ENCODE results near the gene ATP13A2. TPM values are rescaled to one million over a fixed set of nuclear protein-coding genes. Genes with fewer than 3 reads are reported as not detected.
A peak's percentile ranks its signal among the peaks of the same experiment; 100 is the strongest.

The ATP13A2 gene
- total RNA-seq, 1 donor from 2014 or later, result 37.7 TPM

DNA sequence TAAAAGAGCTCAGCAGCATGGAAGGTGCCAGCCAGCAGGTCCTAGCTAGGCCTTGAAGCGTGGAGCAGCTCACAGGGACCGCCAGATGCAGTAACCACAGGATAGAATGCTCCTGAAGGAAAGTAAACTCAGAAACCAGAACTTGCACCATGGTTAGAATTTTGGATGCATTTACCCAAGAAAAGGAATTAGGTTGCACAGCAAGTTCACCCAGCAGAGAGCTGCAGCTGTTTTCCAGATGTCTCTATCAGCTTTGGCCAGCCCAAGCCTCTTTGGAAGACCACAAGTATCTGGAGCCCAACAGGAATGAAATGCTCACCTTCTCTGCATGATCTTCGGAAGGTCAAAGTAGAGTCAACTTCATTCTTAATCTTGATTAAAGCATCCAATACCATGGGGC is 21.0 kb upstream of the ATP13A2 start:
- no peak for DNase-seq (ENCODE audit: low spot score)

DNA sequence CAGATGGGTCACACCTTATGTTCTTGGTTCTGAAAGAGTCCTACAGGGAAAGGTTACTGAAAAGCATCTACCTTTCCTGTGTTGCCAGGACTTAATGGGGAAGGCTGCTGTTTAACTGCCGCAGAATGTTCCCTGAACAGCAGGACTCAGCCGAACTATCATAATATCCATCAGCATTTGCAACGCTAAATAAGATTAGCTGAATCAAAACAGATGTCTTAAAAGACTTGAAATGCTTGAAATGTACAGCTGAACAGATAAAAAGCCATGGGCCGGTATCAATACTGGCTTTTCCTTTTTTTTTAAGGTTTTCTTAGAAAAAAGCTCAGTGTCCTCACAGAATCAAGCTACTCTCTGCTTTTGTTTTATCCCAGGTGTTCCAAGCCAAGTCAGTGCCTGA is 19.7 kb upstream of the ATP13A2 start:
- no peak for DNase-seq (ENCODE audit: low spot score)

DNA sequence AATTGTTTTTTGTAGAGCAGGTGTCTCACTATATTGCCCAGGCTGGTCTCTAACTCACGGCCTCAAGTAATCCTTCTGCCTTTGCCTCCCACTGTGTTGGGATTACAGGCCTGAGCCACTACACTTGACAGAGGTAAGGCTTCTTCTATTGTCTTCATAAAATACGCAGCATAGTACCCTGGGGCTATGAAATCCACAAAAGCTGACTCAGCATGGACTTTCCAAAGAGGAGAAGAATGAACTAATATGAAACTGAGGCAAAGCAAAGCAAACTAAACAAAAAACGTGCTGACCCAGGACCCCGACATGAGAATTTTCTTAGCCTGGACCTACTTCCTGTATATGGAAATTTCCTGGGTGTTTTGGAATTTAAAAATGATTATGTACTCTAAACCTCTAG is 18.5 kb upstream of the ATP13A2 start:
- no peak for DNase-seq (ENCODE audit: low spot score)

DNA sequence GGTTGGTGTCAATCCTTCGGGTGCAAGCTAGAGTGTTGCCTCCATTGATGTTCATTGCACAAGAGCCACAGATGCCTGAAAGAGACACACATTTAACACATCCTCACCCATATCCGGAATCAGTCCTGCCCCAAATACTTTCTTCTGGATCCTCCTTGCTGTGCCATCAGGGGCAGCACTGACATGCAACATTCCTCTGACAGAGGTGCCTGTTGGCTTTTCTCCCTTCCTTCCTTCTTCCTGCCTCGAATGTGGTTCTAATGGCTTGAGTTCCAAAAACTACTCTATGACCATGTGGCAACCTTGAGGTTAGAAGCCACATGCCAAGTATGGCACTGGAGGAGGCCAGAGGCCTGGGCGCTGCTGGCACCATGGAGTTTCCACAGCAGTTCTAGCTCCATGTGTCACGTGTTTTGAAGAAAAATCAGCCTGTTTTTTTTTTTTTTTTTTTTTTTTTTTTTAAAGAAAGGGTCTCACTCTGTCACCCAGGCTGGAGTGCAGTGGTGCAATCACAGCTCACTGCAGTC is 17.0 kb upstream of the ATP13A2 start:
- DNase-seq (ENCODE audit: low spot score), result no peak

DNA sequence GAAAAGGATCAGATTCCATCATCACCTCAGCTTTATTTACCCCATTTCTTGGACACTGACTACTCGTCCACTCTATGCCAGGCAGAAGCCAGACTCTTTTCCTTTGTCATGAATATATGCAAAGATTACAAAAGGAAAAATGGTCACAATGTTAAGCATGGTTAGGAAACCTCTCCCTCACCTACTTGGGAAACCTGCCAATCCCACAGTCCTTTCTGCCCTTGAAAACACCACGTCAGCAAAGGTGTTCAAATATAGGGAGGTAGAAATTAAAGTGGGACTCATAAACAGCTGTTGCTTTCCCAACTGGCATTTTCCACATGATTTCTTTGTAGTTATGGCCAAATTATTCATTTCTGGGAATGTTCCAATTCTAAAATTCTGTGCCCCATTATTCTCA is 16.2 kb upstream of the ATP13A2 start:
- no peak for DNase-seq (ENCODE audit: low spot score)

DNA sequence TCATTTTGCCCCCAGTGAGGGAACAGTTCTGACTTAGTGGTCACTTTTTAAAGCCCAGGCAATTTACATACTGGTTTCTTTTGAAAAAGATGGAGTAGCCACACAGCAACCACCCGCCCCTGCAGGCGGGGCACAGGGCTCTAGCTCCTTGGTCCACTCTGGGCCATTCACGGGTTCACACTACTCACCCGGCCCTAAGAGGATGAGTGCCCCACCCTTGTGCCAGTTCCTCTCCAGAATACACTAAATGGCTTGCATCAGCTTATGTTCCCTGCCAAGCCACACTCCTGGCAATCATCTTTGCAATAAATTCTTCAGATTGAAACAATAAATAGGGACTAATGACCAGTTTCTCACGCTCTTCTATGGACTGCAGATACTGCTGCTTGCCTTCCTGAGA is 15.7 kb upstream of the ATP13A2 start:
- DNase-seq (ENCODE audit: low spot score), result peak; percentile 79

DNA sequence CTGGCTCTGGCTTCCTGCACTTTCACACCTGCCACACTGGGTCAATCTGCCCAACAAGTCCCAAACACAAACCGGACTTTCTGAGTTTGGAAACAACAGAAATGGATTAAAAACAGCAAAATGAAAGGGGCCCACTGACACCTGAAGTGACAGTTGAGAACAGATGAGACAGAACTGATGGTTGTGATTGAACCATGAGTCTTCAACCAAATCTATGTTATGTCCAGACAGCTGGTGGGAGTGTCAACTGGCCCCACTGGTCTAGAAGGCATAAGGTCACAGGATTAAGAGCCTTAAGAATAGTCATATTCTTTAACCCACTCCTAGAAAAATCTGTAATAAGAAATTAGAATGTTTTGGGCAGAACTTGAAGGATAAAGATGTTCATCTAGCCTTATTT is 13.0 kb upstream of the ATP13A2 start:
- no peak for DNase-seq (ENCODE audit: low spot score)

DNA sequence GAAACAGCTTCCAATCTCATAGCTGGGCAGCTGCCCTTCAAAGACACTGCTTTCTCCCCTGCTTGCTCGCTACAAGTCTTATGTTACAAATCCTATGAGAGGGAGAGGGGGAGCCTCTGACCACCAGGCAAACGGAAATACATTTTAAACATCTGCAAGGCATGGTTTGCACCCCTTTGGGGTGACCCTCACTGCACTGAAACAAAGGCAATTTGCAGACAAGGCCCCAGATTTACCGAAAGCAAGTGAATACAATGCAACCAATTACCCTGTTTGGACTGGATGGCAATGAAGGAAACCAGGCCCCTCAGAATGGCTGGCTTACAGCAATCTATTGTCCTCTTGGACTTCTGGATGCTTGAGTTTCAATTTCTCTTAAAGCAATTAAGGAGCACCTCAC is 11.8 kb upstream of the ATP13A2 start:
- peak; percentile 47 for DNase-seq (ENCODE audit: low spot score)

DNA sequence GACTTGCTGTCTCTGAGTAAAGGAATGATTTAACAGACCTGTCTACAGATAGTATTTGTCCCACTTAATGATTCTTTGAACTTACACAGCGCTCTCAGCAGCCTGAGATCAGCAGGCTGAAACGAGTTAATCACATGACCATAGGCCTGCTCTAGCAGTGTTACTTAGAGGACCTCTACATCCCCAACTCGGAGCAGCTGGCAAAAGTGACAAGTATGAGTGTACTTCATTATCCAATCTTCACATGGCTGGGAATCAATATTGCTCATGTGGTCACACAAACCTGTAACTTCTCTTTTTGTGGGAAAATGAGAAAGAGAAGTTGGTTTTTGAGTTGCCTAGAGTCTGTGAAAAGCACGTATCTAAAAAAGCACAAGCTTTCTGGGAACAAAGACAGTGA is 11.4 kb upstream of the ATP13A2 start:
- DNase-seq (ENCODE audit: low spot score), result no peak

DNA sequence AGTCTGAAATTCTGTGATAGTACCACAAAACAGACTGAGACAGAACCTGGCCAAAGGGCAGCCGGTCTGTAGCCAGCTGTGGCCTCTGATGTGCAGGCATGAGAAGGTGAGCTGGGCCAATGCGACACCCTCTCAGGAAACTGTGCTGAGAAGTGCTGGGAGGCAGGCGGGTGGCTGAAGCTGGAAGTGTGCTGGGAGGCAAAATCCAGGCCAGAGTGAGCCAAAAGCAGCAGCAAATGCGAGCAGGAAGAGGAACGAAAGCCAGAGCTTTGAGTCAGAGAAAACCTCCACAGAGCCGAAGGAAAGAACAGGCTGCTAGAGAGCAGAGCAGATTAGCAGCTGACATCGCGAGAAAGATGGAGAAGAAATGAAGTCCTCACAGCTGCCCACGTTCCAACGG is 10.2 kb upstream of the ATP13A2 start:
- DNase-seq (ENCODE audit: low spot score), result peak; percentile 79

DNA sequence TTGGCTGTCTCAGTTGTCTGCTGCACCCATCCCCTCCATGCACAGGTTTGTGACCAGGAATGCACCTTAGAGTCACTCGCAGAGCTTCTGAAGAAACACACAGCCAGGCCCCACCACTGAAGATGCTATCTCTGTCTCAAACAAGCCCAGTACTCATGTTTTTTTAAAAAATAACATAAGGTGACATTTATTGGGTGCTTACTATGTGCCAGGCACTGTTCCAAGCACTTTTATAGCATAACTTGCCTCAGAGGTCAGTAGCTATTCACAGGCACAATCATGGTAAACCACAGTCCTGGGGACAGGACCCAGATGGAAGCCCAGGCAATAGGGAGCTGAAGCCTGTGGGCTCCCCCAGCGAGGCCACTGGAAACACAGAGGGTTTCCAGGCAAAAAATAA is 8.8 kb upstream of the ATP13A2 start:
- peak; percentile 62 for DNase-seq (ENCODE audit: low spot score)

DNA sequence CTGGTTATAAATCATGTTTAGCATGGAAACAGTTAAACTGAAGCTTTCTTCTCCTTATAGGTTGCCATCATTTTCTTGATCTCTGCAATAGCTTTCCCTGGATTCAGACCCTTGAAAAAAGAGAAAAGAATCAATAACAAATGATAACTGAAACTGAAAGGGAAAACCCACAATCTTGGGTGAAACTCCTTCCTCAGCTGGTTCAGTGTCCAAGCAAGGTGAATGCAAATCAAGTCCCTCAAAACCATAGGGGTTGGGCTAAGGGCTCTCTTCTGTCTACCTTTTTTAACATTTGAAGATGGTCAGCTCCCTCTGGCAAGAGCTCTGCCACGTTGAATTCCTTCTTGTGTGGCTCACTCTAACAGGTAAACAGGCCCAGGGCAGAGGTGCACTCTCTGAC is 7.1 kb upstream of the ATP13A2 start:
- peak; percentile 33 for DNase-seq (ENCODE audit: low spot score)

DNA sequence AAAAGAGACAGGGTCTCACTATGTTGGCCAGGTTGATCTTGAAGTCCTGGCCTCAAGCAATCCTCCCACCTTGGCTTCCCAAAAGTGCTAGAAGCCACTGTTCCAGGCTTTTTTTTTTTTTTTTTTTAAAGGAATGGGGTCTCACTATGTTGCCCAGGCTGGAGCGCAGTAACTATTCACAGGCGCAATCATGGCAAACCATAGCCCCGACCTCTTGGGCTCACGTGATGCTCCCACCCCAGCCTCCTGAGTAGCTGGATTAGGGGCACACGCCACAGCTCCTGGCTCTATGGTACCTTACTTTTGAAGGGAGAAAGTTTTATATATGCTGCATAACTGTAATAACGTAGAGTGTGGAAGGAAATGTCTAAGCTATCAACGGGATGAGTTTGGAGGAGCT is 5.7 kb upstream of the ATP13A2 start:
- peak; percentile 37 for DNase-seq (ENCODE audit: low spot score)

DNA sequence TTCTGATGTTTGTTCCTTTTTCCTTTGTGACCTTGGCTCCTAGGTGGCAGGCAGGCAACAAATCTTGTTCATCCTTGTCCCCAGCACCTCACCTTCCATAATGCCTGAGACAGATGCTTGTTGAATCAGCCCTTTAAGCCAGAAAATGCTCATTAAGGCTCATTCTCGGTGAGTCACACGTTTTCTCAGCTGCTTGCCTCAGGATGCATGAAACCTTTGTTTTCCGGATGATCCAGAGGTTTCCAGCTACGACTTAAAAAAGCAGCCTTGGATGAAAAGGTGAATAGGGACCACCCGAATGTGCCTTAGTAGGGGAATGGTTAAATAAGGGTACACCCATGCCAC is 4.6 kb upstream of the ATP13A2 start:
- no peak for DNase-seq (ENCODE audit: low spot score)

DNA sequence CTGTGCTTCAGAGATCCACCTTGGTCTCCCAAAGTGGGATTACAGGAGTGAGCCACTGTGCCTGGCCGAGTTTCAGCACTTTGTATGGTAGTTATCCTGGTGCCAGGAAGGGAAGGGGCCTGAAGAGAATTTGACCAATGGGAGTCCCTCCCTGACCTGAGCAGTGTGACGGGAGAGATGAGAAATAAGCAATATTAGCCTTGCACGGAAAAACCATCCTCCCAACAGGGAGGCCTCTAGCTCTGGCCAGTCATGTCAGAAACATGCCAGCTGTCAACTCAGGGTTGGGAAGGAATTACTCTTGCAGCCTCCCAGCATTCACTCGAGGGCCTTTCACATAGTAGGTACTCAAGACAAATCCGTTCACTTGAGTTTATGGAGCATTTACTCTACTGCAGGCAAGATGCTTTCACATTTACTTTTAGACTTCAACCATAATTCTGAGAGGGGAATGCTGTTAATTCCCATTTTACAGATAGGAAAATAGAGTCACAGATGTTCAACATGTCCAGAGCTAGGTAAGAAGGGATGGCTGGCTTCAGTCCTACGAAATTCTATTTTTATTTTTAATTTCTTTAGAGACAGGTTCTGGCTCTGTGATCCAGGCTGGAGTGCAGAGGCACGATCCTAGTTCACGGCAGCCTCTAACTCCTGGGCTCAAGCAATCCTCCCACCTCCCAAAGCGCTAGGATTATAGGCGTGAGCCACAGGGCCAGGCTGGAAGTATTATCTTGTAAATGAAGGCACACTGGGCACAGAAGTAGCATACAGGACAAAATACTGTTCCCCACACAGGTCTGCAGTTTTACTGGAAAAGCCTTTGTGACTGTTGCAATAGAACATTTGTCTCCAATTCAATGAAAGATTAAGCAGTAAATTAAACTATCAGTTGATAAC is 3.2 kb upstream of the ATP13A2 start:
- DNase-seq (ENCODE audit: low spot score), result no peak

DNA sequence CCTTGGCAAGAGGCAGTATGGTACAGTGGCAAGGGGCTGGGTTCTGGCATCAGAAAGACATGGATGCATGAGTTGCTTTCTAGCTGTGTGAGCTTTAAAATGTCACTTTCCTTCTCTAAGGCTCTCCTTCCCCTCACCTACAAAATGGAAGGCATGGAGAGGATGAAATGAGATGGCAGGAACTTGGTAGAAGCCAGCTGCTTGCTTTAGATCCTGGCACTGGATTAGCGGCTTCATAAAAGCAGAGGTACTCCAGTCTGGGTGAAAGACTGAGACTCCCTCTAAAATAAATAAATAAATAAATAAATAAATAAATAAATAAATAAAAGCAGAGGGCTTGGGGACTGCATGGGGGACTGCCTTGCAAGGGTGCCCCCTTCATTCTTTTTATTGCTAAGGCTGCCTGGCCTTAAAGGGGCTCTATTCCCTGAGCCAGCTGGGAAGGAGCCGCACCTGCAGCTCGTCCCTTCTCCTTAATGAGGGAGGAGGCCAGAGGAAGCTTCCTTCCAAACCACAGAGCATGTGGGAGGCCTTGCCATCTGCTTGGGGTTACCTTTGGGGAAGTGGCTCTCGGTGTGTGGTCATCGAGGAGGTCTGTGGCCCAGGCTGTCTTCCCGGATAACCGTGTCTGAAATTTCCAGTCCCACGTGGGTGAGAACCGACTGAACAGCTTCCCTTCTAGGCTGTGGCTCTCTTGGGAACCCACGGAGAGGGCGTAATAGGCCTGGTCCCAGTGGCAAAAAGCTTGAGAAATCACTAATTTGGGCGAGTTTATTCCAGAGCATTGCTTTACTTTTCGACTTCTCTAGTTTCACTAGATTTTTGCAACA is 2.0 kb upstream of the ATP13A2 start:
- DNase-seq (ENCODE audit: low spot score), result no peak

DNA sequence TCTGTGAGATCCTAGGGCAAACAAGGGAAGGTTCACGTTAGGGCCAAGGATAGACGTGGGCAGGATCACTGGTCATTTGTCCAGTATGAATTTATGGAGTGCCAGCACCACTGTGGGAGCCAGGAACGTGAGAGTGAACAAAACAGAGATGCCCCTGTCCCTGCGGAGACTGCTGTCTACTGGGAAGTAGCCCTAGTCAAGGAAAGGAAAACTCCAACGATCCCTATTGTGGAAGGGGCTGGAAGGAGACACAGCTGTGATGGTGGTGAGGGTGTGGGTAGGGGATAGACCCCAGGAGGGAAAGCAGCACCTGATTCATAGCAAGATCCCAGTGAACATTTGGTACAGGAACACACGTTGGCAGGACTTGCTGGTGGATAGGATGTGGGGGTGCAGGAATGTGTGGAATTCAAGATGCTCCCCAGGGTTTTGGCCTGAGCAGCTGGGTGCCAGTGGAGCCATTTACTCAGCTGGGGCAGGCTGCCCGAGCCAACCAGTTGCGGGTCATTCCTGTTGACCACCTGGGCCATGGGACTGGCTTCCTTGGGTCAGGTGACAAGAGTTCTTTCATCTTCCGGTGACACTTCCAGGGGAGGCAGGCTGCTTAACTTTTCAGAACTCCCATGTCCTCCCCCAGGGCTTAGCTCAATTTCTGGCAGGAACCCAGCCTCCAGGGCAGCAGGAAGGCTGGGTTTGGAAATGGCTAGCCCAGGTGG is 1.2 kb upstream of the ATP13A2 start:
- no peak for DNase-seq (ENCODE audit: low spot score)

DNA sequence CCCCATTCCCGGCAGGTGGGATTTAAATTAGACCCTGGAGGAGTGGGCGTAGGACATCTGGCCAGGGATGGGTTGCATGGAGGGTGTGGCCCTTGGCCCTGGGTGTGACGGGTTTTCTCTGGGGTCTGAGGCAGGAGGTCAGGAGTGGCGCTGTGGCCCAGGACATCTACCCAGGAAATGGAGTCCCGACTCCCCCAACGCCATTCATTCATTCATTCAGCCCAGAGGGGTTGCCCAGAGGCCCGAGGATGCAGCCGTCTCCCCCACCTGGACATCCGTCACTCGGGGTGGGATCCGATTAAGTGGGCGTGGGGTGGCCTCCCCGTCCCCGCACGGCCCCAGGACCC is 663 bp downstream of the ATP13A2 start:
- DNase-seq (ENCODE audit: low spot score), result no peak

DNA sequence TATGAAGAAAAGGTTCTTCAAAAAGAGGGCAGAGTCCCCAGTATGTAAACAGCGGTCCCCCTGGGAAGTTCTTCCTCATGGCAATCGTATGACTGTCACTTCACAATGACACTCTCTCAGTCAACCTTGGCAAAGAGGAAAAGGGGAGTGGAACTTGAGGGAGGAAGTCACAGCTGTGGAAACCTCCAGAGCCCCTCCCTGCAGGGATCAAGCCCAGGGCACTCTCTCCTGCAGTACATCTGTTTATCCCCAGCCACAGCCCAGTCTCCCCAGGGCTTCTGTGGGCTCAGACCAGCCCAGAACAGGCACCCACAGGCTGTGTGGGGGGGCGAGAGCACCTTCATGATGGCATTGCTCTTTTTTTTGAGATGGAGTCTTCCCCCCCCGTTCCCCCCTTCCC is 2.0 kb downstream of the ATP13A2 start:
- DNase-seq (ENCODE audit: low spot score), result no peak

DNA sequence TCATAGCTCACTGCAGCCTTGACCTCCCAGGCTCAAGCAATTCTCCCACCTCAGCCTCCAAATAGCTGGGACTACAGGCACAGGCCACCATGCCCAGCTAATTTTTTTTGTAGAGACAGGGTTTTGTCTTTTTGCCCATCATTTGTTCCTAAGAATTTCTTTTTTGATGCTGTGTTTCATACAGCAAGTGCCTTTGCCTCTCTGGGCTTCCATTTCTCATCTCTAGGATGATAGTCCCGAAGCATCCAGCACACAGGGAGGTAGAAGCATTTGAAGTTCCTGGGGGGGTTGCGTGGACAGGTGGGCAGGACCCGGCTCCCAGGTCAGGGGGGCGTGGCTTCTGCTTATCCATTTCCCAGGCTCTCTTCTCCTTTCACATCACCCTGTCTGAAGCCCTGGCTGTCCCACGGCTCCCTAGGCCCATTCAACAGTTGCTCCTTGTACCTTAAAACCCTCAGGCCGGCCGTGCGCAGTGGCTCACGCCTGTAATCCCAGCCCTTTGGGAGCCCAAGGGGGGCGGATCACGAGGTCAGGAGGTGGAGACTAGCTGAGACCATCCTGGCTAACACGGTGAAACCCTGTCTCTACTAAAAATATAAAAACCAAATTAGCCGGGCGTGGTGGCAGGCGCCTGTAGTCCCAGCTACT is 3.4 kb downstream of the ATP13A2 start:
- DNase-seq (ENCODE audit: low spot score), result no peak

DNA sequence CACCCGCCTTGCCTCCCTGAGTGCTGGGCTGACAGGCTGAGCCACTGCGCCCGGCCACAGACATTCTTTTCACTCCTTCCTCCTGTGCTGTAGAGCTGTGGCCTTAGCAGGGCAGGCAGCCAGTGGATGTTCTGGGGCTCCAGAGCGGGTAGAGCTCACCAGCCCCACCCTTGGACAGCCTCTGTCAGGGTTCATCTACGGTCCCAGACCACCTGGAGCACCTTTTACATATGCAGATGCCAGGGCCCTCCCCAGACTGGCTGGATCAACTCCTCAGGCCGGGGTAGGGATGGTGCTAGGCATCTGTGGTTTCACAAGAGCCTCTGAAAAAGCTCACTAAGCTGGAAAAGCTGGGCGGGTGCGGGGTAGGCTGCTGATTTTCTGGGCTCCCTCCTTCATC is 4.6 kb downstream of the ATP13A2 start:
- DNase-seq (ENCODE audit: low spot score), result no peak

Measured in mesenteric fat pad (tissue), 1 donor.